Fibroblast of the aortic adventitia (primary cell): ENCODE measurements around the gene SLC2A2. TPM values are rescaled to one million over a fixed set of nuclear protein-coding genes. Genes with fewer than 3 reads are reported as not detected.

Source experiments
- DNase-seq: peaks from one replicate; pipeline ENCODE4 v3.0.0-alpha.2; 2010; ENCODE audit warnings: low read depth
- H3K4me3 ChIP-seq: 2 replicates; pipeline ENCODE4 v1.5.1; 2011; ENCODE audit warnings: low read depth, mild to moderate bottlenecking, control low read depth, low read length, moderate library complexity
- total RNA-seq: library from RNA; depleted of rRNA; stranded (reverse); fragments of >200 nt; gene quantifications from 2 replicates; pipeline ENCODE4 v1.2.3, GENCODE V29; 2012; ENCODE audit warnings: low replicate concordance
- TF ChIP-seq, protein P1 (sequence below): IDR thresholded peaks from 2 replicates; pipeline ENCODE4 v1.5.1; 2011; ENCODE audit warnings: mild to moderate bottlenecking, low read length, control low read depth, inconsistent platforms; ENCODE audit not compliant: insufficient read depth

Gene SLC2A2
- total RNA-seq, 1 donor: not detected

DNA sequence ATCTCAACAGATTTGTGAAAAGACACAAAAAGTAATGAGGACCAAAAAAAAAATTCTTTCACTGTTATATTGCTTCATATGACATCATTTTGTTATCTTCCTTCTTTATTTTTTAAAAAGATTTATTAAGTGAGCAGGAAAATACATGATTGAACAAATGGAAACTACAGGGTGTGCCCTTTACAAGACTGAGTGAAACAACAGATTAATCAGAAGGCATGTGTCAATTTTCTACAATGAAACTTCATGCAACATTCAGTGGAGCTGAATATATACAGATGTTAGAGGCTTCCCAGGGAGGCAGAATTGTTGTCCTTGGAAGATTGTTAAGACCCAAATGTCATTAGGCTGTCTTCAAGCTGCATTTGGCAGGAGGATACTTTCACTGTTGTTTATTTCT lies 28.4 kb upstream of the SLC2A2 start:
- TF ChIP-seq, protein P1, sequence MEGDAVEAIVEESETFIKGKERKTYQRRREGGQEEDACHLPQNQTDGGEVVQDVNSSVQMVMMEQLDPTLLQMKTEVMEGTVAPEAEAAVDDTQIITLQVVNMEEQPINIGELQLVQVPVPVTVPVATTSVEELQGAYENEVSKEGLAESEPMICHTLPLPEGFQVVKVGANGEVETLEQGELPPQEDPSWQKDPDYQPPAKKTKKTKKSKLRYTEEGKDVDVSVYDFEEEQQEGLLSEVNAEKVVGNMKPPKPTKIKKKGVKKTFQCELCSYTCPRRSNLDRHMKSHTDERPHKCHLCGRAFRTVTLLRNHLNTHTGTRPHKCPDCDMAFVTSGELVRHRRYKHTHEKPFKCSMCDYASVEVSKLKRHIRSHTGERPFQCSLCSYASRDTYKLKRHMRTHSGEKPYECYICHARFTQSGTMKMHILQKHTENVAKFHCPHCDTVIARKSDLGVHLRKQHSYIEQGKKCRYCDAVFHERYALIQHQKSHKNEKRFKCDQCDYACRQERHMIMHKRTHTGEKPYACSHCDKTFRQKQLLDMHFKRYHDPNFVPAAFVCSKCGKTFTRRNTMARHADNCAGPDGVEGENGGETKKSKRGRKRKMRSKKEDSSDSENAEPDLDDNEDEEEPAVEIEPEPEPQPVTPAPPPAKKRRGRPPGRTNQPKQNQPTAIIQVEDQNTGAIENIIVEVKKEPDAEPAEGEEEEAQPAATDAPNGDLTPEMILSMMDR: no peak
- no peak overlapping the region for H3K4me3 ChIP-seq
- peak; percentile 62 for DNase-seq

DNA sequence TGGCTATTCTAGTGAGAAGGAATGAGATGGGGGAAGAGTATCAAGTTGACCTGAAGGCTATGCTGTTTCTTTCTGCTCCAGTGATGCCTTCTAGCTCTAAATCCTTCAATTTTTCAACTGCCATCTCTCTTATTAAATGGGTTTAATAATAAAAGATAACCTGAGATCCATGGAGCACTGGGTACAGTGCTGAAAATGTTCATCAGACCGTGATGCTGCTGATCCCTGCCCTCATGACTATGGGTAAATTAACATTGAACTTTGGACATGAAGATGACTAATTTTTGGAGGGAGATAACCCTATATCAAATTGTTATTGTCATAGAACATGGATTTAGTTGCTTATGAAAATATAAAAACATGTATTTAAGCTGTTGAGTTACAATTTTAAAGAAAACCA lies 27.7 kb upstream of the SLC2A2 start:
- no peak for DNase-seq

DNA sequence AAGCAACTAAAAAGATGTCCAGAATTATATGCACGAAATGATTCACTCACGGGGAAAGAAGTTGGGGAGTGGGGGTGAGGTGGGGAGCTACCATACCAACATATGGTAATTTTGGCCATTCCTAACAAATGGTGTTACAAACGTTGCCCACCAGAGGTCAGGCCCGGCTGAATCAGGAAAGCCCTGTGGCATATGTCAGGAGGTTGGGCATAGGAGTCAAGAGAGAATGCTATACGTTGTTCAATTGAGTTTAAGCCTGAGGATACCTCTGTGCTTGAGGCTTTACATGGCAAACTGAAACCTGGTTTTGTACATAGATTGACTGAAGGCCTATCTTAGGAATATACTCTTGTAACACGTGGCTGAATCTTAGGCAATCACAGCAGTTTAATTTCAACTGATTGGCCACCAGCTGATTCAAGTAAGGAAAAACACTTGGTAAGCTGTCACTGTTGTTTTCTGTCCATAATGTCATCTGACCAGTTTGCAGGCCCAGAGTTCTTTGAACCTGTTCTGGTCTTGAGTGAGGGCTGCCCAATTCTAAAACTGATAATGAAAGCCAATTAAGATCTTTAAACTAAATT lies 23.4 kb upstream of the SLC2A2 start:
- no peak overlapping the region for H3K4me3 ChIP-seq
- TF ChIP-seq, protein P1: peak; percentile 72
- DNase-seq: peak; percentile 69

More for the DNA sequence above, 27.7 kb upstream of the SLC2A2 start:
- H3K4me3 ChIP-seq: no peak overlapping the region
- TF ChIP-seq, protein P1: no peak

DNA sequence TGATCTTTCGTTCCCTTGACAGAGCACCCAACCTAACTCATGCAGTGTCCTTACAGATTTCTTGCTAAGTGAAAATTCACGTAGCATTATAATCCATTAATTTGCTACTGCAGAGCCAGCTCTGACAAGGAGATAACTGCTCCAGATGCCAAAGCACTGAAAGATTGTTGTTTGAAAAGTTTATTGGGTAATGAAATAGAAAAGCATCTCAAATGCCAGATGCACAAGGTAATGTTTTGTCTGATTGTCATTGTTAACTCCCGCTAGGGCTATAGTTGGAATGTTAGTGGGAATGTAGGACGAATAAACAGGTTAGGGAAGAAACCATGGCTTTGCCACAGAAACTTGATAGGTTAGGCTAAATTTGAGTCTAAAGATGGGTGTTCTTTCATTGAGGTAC lies 20.2 kb upstream of the SLC2A2 start:
- H3K4me3 ChIP-seq: no peak overlapping the region
- TF ChIP-seq, protein P1: no peak
- DNase-seq: no peak

DNA sequence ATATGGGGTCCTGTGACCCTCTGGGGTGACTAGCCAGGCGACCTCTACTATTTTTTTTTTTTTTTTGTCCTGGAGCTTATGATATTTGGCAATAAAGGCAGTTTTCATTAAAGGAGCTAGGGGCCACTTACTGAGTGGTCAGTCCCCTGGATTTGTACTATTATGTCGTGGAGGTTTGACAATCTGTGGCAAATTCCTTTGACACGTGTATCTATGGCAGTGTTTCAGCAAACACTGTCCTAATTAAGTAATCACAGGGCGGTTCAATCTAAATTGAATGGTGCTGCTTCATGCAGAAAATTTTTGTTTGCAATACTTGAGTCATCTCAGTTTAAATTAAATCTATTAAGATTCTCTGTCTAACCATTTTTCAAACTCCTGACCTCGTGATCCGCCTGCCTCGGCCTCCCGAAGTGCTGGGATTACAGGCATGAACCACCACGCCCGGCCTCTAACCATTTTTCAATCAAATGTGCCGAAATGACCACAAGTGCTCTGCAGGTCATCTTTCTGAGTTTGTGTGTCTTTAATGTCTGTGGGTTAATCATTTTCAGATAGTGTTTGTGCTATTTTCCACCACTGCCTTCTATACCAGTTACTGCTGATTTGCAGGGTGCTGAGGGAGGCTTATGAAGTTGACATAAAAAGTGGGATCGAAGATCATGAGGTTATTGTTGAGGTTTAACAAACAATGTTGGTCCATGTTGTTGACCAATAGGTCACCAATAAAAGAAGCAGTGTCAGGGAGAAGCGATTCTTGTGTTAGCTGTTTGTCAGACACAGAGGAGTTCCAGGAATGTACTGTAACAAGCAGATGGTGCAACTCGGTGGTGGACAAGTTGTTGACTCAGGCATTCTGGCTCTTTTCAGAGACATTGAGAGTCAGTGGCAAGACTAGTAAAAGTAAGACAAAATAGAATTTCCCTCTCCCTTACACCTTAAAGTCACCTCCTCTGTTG lies 18.6 kb upstream of the SLC2A2 start:
- no peak overlapping the region for H3K4me3 ChIP-seq
- DNase-seq: peak; percentile 78
- TF ChIP-seq, protein P1: no peak

DNA sequence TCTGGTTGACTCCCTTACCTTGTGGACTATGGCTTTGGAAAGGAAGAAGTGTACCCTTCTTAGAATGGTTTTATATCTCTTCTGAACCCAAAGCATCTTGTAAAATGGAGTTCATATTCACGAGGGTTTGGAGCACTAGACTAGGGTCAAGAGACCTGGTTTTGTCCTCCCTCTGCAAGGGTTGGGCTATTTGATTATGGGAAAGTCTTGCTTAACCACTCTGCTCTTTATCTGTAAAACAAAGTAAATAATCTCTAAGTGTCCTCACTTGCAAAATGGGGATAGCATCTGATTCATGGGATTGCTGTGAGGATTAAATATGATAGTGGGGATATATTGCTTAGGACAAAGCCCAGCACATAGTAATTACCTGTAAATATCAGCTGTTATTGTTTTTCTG lies 17.9 kb upstream of the SLC2A2 start:
- DNase-seq: no peak
- H3K4me3 ChIP-seq: no peak overlapping the region
- TF ChIP-seq, protein P1: no peak
